GM21737 (cell line): ENCODE measurements around the gene PLK3.
A peak's percentile ranks its signal among the peaks of the same experiment; 100 is the strongest.
"Not testable (repeated sequence)": the region's sequence is repeated elsewhere in the genome, so short reads cannot be mapped to it uniquely, and the experiment has no call there.

Experiments
- ATAC-seq: cut with Tn5 transposase; IDR thresholded peaks from one replicate; pipeline ENCODE4 v1.9.1; 2021; ENCODE audit warnings: mild to moderate bottlenecking, moderate library complexity; ENCODE audit not compliant: unreplicated experiment

PLK3 gene

GRCh38 chr1:44827197-44828002 lies 27.2 kb downstream of the PLK3 start:
- no peak for ATAC-seq

- no peak for ATAC-seq
These were observed 27.9 kb downstream of the PLK3 start for GRCh38 chr1:44828003-44828651.

DNA sequence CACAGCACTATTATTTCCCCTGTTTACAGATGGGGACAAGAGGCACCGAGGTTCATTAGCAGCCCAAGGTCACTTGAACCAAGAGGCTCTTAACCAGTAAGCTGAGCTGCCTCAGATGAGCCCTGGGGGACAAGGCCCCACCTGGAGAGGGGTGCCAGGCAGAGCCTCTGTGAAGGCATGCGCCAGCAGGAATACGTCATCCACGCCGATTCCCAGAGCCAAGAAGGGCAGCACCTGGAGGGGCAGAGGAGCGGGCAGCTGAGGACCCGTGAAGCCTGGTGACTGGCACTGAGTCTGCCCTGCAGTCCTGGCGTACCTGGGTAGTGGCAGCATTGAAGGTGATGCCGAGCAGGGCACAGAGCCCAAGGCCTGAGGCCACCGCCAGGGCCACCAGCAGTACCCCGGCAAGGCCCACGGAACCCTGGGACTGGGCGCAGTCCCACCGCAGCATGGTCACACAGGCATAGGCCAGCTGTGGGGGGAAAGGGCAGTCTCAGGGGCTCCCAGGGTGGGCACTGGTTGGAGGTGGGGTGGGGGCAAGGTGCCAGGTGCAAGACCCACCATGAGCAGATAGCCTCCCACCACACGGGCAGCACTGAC lies 28.8 kb downstream of the PLK3 start:
- ATAC-seq, result no peak

GRCh38 chr1:44829506-44830384 lies 29.6 kb downstream of the PLK3 start:
- no peak for ATAC-seq

- no peak for ATAC-seq
These were observed 30.7 kb downstream of the PLK3 start for GRCh38 chr1:44830900-44831304.

- ATAC-seq, result no peak
These were observed 31.3 kb downstream of the PLK3 start for GRCh38 chr1:44831516-44831915.

DNA sequence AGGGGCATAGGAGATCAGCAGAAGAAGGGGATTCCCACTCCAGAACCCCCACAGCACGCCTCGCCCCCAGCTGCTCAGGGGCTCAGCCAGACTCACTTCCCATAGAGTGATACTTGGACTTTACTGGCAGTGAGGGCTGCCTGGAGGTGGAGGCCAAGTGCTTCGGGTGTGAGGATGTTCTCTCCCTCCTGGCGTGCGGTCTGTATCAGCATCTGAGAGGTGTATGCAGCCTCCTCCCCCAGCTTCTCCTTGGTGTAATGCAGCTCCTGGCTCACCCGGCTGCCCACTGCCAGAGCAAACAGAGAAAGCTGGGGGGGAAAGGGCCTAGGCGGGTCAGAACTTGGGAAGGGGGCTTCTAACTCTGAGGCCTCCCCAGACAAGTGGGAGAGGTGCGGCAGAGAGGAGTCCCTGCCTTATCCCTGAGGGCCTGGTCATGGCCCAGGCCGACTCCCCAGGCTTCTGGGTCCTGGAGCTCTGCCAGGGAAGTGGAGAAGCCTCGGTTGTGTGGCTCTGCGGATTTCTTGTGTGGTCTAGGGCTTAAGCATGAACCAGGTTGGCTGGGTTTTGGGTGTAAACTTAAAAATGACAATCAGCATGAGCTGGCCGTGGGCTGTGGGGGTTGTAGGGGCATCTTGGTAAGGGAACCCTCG lies 32.0 kb downstream of the PLK3 start:
- no peak for ATAC-seq

GRCh38 chr1:44834328-44834727 lies 34.2 kb downstream of the PLK3 start:
- no peak for ATAC-seq

GRCh38 chr1:44835738-44836675 lies 35.8 kb downstream of the PLK3 start:
- ATAC-seq, result peak; percentile 53

GRCh38 chr1:44838294-44838693 lies 38.1 kb downstream of the PLK3 start:
- not testable (repeated sequence) for ATAC-seq

DNA sequence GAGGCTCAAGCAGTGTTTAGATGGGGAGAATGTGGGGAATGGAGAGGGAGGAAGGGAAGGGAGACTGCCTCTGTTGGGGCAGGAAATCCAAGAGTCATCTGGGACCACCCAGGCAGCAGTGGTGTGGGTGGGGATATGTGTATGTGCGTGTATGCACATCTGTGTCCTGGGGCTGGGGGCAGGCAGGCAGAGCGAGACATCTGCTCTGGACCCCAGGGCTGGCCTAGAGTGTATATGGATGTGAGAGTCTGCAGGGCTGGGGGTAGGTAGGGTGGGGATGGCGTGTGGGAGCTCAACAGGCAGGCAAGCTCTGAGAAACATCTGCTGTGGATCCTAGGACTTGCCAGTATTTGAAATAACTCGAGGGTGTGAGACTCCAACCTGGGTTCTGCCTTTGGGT lies 39.4 kb downstream of the PLK3 start:
- no peak for ATAC-seq

DNA sequence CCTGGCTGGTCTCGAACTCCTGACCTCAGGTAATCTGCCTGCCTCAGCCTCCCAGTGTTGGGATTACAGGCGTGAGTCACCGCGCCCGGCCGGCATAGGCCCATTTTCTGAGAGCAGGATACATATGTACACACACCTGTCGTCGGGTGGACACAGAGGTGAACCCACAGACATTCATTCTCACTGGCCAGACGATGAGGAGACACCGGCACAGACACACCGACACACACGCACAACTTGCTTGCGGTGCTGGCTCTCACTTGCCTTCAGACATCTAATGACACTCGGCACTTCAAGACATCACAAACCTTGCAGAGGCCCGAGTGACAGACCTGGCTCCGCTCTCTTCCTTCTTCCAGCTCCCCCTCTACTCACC lies 42.3 kb downstream of the PLK3 start:
- ATAC-seq, result no peak

DNA sequence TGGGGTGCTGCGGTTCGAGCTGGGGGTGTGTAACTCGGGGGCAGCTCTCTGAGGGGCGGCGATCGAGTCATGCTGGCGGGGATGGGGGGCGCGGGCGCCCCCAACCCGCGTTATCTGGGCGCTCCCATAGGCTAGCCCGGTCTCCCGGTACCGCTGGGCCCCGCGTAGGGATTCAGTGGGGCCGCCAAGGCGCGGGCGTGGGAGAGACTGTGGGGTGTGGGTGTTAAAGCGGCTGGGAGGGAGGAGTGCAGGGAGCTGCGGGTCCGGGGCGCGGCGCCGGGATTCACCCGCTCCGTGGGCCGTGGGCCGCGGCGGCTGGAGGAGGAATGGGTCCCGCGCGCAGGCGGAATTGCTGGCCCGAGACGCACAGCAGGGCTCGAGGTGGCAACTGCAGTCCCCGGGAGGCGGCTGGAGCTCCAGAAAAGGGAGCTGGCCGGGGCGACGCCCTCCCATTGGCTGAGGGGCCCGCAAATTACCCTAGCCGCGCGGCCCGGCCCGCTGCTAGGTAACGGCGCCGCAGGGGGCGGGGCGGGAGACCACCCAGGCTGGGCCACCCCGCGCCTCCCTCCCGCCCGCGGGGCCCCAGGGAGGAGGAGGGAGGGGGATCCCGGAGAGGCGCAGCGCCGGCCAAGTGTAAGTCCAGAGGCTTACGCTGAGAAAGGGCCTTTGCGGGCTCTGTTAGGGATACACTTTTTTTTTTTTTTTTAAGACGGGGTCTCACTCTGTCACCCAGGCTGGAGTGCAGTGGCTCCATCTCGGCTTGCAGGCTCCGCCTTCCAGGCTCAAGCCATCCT lies 42.9 kb downstream of the PLK3 start, which contains the start of gene PTCH2:
Gene PTCH2, minus strand, starts transcription at position 392 of the 794 bp plus-strand sequence. Its CDS starts 321 bp downstream, at position 71.
- ATAC-seq, result no peak

- ATAC-seq, result no peak
These were observed 46.8 kb downstream of the PLK3 start for GRCh38 chr1:44846985-44847384.

GRCh38 chr1:44847845-44848244 lies 47.7 kb downstream of the PLK3 start:
- no peak for ATAC-seq

- ATAC-seq, result no peak
These were observed 48.4 kb downstream of the PLK3 start for GRCh38 chr1:44848456-44849181.

DNA sequence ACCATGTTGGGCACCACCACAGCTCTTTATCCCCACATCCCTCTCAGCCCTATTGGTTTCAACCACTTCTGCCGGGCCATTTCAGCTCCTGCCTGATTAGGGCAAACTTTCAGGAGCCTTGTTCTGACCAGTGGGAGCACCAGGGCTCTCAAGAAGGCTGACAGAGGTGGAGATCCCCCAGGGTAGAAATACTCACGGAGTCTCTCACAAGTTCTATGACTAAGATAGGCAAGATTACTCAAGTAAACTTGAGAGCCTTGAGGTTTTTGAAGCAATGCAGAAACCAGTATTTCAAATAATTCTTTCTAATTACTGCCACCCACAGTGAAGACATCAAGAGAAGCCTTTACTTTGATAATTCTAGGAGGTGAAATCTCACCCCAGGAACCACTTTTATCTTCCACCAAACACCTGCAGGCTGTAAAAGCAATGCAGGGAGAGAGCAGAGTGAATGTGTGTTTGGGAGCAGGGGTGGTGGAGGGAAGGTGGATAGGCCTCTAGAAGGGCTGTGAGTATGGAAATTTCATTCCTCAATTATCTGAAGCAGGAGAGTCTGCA lies 49.5 kb downstream of the PLK3 start:
- ATAC-seq, result no peak

DNA sequence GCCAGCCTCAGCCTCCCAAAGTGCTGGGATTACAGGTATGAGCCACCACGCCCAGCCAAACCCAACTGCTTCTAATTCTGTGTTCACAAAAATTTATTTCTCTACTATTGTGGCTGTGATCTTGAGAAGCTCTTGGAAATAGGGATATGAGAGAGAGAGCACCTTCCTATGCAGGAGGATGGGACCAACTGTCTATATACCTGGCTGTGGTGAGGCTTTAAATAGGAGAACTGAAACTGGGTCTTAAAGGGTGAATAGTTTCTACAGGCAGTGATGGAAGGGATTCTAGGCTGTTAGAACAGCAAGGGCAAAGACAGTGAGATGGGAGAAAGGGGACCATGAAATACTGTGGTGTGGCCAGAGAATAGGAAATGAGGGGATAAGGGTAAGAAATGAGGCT lies 51.1 kb downstream of the PLK3 start:
- no peak for ATAC-seq
